GM19438 (cell line): ENCODE data around the gene GPR156.
"Not testable (repeated sequence)": the region's sequence is repeated elsewhere in the genome, so short reads cannot be mapped to it uniquely, and the experiment has no call there.

Source experiments
- ATAC-seq: cut with Tn5 transposase; IDR thresholded peaks from one replicate; pipeline ENCODE4 v1.9.1; 2021; ENCODE audit warnings: low read depth; ENCODE audit not compliant: unreplicated experiment

GPR156 gene

DNA sequence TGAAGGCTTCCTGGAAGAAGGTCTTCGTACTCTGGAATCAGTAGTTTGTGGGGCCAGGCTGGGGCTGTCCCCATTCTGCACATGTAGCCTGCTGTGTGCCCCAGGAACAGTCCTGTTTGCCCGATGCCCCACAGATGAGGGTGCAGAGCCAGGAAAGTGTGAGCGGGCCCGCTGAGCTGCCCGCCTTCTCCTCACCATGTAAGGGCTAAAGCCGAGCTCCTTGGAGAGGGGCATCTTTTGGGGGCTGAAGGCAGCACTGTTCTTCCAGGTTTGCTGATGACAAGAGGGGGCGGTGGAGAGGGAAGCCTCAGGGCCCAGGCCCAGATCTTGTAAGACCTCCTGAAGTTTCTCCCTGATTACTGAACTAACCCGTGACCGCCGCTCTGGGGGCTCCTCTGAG, 117.5 kb downstream of the GPR156 start:
- ATAC-seq = no peak

DNA sequence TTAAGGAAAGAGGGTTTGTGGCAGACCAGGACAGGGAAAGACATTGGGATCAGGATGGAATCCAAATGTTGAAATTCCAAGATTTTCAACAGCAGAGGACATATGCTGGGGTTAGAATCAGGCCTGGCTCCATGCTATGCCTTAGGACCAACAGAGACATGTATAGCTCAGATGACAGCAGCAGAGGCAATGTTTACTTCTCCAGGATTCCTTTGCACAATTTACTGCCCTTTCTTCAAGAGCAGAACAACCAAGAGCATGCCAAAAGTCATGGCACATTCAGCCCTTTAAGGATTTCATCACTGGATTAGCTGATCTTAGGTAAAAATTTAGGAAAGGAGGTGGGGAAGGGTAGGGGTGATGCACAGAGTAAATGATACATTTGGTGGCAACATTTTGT, 121.2 kb downstream of the GPR156 start:
- no peak for ATAC-seq

DNA sequence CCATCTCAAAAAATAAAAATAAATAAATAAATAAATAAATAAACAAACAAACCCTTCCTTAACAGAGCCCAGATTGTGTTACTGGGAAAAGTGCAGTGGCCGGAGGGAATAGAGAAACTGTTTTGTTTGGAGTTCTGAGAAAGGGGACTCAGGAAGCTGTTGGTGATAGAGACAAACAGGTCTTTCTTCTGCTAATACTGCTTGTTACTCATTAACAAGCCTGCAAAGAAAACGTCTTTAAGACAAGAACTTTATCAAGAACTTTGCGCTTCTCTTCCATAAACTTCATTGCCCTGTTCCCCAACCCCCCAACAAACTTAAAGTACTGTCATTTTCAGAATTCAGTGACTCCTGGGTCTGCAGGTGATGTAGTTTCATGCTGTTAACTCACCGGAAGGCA, 122.0 kb downstream of the GPR156 start:
- no peak for ATAC-seq

DNA sequence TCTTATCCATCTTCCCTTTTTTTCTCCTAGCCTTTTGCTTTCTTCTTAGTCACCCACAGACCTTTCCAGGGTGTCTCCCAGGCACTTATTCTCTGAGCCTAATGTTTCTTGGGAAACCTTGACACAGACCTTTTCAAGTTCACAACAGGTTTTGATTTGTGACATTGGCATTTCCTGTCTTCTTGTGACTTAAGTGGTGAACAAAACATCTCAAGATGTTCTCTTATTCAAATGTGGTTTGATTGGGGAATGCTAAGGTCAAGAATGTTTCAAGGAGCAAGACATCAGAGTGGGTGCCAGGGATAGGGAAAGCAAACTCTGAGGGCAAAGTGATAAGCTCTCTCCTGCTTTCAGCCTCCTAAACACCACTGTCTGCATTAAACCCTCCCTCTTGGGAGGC, 122.6 kb downstream of the GPR156 start:
- ATAC-seq = no peak

DNA sequence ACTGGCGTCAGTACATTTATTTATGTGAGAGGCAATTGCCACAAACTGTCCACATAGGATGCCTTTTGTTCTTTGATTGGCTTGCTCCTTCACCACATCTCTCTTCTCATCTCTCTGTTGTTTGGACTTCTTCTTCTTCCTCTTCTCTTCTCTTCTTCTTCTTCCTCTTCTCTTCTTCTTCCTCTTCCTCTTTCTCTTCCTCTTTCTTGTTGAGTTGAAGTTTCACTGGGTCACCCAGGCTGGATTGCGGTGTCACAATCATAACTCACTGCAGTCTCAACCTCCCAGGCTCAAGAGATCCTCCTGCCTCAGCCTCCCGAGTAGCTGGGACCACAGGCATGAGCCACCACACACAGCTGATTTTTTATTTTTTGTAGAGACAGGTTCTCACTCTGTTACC, 123.1 kb downstream of the GPR156 start:
- ATAC-seq = no peak

DNA sequence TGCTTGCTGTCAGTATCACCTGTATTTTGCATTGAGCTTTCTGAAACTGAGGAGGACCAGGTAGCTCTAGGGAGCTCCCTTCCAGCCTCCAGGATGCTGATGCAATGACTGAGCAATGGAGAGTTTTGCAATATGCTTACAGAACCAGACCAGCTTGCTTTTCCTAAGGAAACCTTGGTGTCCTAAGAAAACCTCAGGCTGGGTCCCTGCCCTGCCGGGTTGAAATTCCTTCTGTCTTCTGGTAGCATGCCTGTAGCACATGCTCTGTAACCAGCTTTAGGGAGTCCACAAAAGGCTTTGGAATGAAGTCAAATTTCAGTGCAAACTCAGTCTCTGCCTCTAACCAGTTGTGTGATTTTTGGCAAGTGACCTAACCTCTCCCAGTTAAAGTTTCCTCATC, 125.0 kb downstream of the GPR156 start:
- no peak for ATAC-seq

DNA sequence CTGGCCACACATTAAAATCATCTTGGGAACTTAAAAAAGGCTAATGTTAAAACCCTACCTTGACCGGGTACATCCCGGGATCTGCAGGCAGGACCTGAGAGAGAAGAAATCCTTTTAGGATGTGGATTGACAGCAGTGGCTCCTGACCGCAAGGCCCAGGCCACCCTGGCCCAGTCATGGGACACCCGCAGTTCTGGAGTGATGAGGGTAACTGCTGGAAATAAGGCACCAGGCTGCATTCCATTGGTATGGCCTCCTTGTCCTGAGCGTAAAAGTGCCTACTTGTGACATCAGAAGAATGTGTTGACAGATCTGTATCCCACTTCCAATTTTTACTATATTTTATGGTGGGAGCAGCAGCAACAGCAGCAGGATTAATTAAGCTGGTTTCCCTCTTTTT, 127.3 kb downstream of the GPR156 start:
- no peak for ATAC-seq

DNA sequence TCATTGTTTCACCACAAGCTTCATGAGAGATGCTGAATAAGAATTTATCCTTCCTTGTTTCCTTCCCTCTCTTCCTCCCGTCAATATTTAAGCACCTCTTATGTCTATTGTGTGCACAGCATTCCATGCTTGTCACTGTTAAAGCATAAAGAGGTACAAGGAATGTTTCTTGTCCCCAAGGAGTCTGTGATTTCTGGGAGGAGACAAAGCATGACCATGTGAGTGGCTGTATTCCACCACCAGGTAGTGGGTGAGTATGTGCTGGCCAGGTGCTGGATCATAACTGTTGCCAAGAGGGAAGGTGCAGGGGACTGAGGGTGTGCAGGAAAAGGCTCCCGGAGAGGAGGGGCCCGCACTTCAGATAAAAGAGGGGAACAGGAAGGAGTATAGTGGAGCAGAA, 127.9 kb downstream of the GPR156 start:
- no peak for ATAC-seq

DNA sequence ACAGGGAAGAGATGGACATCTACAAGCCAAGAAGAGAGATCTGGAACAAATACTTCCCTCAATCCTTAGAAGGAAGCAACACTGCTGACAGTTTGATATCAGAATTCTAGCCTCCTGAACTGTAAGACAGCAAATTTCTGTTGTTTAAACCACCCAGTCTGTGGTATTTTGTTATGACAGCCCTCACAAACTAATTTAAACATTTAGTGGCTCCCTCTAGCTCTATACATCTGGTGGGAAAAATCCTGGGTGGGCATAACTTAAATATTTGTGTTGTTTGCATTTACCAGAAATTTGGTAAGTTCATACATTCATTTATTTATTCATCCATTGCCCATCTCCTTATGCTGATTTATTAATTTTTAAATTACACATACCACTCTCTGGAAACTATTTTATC, 128.3 kb downstream of the GPR156 start:
- ATAC-seq = no peak

DNA sequence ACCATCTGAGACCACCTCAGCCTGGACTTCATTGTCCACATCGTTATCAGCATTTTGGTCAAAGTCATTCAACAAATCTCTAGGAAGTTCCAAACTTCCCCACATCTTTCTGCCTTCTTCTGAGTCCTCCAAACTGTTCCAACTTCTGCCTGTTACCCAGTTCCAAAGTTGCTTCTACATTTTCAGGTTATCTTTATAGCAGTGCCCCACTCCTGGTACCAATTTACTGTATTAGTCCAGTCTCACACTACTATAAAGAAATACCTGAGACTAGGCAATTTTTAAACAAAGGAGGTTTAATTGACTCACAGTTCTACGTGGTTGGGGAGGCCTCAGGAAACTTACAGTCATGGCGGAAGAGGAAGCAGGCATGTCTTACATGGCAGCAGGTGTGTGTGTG, 129.3 kb downstream of the GPR156 start:
- not testable (repeated sequence) for ATAC-seq

DNA sequence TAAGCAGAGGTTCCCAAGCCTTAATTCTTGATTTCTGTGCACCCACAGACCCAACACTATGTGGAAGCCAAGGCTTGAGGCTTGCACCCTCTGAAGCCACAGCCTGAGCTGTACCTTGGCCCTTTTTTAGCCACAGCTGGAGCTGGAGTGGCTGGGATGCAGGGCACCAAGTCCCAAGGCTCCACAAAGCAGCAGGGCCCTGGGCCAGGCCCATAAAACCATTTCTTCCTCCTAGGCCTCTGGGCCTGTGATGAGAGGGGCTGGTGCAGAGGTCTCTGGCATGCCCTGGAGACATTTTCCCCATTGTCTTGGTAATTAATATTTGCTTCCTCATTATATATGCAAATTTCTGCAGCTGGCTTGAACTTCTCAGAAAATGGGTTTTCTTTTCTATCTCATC, 129.9 kb downstream of the GPR156 start:
- no peak for ATAC-seq

DNA sequence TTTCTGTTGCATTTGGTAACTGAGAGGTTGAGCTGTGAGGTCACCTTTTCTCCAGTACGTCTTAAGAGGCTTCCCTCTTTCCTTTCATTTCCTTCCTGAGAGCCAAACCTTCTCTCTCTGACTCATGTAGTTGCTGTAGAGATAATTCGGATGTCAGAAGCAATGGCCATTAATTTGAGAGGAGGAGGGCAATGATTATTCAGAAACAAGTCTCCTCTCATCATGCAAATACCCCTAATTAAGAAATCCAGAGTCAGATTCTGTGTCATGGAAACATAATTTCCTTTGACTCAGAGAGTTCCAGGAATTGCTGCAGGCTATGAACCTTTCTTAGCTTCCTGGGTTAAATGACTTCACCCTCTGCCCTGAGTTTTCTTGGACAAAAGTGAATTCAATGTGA, 131.7 kb downstream of the GPR156 start:
- no peak for ATAC-seq

DNA sequence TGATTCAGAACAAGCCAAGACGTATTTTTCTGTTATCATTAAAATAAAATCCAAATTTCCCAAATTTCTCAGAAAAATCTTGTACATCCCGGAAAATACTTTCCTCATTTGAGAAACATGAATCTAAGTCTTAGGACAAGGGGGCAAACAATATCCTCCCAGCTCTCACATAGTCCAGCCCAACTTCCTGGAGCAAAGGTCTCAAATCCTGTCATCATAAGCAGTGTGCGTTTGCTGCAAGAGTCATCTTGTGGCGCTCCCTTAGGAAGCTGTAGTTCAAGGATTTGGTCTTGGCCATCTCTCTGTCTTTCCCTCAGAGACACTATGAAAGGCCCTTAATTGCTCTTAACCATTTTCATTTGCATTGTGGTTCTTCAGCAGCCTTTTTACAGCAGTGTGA, 133.2 kb downstream of the GPR156 start:
- no peak for ATAC-seq

DNA sequence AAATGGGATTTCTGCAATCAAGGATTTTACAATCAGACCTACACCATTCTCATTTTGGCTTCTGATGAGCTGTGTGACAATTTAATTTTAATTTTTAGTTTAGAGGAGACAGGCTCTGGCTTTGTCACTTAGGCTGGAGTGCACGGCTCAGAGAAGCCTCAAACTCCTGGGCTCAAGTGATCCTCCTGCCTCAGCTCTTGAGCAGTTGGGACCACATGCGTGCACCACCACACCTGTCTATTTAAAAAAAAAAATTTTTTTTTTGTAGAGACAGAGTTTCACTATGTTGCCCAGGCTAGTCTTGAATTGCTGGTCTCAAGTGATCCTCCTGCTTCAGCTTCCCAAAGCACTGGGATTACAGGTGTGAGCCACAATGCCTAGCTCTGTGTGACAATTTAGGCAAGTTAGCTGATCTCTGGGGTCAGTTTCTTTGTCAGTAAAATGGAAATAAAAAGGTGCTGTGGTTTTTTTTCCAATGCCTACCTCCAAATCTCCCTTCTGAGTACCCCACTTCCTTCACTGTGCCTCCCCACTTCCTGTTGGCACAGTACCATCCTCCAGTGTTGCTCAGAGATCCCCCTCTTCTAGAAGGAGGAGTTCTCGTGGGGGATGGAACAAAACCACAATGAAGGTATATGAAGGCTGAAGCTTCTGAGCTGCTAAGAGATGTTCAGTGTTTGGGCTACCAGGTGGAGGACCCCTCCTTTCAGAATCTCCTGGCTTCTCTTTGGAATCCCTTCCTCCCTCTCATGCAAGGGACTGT, 136.7 kb downstream of the GPR156 start:
- no peak for ATAC-seq

DNA sequence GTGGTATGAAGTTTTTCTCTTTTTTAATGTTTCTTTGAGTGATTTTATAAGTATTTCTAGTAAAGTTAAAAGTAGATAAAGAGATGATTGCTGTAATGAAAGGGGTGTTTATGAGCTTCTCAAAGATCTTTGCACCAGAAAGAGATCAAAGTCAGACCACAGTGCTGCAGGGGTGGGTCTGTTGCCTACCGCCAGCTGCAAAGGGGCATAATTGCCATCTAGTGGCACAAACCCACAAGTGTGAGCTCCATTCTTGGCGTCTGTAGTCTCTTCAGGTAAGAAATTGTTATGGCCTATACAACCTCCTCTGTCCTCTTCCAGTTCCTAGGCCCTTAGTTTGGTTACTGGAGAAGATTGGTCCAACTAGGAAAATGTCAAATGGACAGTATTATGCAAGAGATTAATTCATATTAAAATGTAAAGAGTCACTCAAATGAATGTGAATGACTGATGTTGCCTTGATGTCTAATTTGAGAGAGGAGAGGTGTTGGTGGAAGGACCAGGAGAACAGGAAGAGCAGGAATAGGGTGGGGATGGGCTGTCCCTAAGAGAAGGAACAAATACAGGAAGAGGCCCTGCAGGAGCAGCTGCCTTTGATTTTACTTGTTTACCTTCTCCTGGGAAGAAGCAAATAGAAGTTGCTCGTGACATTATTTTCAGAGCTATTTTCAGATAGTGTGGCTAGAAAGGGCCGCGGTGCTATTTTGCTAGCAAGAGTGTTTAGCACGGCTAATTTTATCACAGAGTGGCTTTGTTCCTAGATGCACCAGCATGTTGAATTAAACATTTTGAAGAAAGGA, 137.8 kb downstream of the GPR156 start:
- no peak for ATAC-seq

DNA sequence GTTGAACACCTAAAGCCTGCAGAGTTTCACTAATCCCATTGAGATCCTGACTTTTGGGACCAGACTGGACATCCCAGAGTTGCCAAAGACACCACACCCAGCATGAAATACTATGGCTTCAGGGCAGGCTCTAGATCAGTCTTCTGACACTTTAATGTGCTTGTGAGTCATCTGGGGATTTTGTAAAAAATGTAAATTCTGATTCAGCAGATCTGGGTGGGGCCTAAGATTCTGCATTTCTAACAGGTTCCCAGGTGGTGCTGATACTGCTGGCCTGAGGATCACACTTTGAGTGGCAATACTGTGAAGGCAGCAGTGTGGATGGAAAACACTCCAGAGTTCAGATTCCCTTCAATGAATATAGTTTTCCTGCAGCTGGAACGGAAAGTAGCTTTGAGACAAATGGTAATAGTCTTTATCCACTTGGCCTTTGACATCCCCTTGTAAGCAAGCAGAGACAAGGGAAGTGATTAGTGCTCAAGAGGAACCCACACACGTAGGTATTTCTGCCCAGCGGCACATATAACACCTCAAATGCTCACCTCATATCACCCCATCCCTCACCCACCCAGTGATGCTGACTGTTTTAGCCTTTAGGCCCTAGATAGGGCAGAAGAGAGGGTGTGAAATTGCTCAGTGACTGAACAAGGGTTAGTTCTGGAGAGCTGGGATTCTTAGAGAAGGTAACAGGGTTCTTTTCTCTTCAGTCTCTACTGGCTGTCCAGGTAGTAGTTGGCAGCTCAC, 139.3 kb downstream of the GPR156 start:
- ATAC-seq = no peak

DNA sequence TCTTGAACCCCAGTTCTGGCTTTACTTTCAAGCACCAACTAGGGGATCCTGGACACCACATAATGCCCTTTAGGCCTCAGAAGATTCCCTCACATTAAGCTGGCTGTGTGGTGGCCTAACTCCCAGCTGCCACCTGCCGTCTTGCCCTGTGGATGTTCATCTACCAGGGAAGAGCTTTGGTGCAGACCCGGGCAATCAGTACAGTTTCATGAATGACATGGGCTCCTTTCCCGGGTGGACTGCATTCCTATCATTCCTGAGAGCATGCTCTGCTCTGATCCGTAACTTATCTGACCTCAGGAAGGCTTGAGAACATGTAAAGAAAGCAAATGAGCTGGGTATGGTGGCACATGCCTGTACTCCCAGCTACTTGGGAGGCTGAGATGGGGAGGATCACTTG, 140.8 kb downstream of the GPR156 start:
- no peak for ATAC-seq

DNA sequence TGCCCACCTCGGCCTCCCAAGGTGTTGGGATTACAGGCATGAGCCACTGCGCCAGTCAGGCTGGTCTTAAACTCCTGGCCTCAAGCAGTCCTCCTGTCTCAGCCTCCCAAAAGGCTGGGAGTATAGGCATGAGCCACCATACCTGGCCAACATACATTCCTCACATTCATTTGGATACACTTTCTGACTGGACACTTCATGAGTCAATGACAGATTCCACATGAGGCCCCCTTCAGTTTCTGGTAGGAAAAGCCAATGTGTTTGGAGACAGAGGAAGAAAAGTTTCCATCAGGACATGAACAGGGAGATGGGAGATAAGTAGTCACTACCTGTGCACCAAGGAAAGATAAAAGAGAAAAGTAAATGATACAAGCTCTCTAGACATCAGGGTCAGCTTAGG, 141.3 kb downstream of the GPR156 start:
- ATAC-seq = no peak

DNA sequence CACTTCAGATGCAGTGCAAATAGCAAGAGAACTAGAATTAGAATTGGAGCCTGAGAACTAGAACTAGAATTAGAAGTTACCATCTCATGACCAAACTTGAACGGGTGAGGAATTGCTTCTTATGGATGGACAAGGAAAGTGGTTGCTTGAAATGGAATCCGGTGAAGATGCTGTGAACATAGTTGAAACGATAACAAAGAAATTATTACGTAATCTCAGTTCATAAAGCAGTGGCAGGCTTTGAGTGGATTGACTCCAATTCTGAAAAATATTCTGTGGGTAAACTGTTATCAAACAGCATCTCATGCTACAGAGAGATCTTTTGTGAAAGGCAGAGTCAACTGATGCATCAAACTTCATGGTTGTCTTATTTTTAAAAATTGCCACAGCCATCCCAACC, 142.8 kb downstream of the GPR156 start:
- ATAC-seq = no peak

DNA sequence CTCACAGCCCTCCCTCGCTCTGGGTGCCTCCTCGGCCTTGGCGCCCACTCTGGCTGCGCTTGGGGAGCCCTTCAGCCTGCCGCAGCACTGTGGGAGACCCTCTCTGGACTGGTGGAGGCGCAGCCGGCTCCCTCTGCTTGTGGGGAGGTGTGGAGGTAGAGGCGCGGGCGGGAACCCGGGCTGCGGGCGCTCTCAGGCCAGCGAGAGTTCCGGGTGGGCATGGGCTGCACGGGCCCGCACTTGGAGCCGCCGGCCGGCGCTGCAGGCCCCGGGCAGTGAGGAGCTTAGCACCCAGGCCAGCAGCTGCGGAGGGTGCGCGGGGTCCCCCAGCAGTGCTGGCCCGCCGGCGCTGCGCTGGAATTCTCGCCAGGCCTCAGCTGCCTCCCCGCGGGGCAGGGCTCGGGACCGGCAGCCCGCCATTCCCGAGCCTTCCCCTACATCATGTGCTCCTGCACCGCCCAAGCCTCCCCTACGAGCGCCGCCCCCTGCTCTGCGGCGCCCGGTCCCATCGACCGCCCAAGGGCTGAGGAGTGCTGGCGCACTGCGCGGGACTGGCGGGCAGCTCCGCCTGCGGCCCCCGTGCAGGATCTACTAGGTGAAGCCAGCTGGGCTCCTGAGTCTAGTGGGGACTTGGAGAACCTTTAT, 144.8 kb downstream of the GPR156 start:
- no peak for ATAC-seq

DNA sequence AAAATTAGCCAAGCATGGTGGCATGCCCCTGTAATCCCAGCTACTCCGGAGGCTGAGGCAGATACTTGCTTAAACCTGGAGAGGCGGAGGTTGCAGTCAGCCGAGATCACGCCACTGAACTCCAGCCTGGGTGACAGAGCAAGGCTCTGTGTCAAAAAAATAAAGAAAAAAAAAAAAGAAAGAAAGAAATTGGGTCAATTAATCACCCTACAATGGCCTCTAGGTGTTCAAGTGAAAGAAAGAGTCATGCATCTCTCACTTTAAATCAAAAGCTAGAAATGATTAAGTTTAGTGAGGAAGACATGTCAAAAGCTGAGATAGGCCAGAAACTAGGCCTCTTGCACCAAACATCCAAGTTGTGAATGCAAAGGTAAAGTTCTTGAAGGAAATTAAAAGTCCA, 145.9 kb downstream of the GPR156 start:
- ATAC-seq = no peak
